Measurements from ENCODE around the gene BACH1.

DNA sequence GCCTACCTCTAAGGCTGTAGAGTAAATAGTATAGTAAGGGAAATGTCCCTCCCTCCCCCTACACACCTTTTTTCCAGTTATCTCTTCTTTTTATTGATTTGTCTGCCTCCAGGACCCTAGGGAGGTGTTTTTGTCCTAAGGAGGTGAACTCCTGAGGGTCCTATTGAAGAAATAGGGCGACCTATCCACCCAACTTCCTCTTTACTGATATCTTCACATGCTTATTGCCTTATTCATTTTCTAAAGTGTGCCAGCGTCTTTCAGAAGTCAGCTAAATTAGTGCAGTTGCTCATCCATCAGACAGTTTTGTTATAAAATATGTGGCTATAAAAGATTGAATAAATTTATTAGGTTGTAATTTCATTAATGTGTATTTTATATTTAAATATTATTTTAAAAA, 5.9 kb downstream of the BACH1 start:
- TF ChIP-seq RFX5 (IDR thresholded peaks at IDR 0.05; ENCODE audit: low read depth, low read length) (no peak), TCF3 (IDR thresholded peaks at IDR 0.05; ENCODE audit: borderline replicate concordance, insufficient read depth, low read depth, low read length) (no peak), TAF1 (IDR thresholded peaks at IDR 0.05; ENCODE audit: borderline replicate concordance, low read depth, low read length) (no peak), CTCF (IDR thresholded peaks at IDR 0.05 in 2 of 3, conservative IDR thresholded peaks at IDR 0.05 in 1 of 3; ENCODE audit: control insufficient read depth in 2 of 3, extremely low read depth in 1 of 3, insufficient read depth in 1 of 3, low read depth in 3 of 3, low read length in 3 of 3) (no peak), HDAC2 (IDR thresholded peaks at IDR 0.05) (no peak), POLR2A (IDR thresholded peaks at IDR 0.05; ENCODE audit: low read depth, low read length) (no peak), NR2C2 (IDR thresholded peaks at IDR 0.05; ENCODE audit: borderline replicate concordance, control insufficient read depth, insufficient read length, low read depth) (no peak), BACH1 (IDR thresholded peaks at IDR 0.05; ENCODE audit: borderline replicate concordance) (no peak), ZNF274 (IDR thresholded peaks at IDR 0.05; ENCODE audit: insufficient read depth, insufficient read length) (no peak), PKNOX1 (IDR thresholded peaks at IDR 0.05) (no peak), ZNF207 (IDR thresholded peaks at IDR 0.05; ENCODE audit: borderline replicate concordance) (no peak)
- TF ChIP-seq, protein P1, sequence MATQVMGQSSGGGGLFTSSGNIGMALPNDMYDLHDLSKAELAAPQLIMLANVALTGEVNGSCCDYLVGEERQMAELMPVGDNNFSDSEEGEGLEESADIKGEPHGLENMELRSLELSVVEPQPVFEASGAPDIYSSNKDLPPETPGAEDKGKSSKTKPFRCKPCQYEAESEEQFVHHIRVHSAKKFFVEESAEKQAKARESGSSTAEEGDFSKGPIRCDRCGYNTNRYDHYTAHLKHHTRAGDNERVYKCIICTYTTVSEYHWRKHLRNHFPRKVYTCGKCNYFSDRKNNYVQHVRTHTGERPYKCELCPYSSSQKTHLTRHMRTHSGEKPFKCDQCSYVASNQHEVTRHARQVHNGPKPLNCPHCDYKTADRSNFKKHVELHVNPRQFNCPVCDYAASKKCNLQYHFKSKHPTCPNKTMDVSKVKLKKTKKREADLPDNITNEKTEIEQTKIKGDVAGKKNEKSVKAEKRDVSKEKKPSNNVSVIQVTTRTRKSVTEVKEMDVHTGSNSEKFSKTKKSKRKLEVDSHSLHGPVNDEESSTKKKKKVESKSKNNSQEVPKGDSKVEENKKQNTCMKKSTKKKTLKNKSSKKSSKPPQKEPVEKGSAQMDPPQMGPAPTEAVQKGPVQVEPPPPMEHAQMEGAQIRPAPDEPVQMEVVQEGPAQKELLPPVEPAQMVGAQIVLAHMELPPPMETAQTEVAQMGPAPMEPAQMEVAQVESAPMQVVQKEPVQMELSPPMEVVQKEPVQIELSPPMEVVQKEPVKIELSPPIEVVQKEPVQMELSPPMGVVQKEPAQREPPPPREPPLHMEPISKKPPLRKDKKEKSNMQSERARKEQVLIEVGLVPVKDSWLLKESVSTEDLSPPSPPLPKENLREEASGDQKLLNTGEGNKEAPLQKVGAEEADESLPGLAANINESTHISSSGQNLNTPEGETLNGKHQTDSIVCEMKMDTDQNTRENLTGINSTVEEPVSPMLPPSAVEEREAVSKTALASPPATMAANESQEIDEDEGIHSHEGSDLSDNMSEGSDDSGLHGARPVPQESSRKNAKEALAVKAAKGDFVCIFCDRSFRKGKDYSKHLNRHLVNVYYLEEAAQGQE (IDR thresholded peaks at IDR 0.05; ENCODE audit: low read depth, low read length), result no peak
- TF ChIP-seq, protein P2, sequence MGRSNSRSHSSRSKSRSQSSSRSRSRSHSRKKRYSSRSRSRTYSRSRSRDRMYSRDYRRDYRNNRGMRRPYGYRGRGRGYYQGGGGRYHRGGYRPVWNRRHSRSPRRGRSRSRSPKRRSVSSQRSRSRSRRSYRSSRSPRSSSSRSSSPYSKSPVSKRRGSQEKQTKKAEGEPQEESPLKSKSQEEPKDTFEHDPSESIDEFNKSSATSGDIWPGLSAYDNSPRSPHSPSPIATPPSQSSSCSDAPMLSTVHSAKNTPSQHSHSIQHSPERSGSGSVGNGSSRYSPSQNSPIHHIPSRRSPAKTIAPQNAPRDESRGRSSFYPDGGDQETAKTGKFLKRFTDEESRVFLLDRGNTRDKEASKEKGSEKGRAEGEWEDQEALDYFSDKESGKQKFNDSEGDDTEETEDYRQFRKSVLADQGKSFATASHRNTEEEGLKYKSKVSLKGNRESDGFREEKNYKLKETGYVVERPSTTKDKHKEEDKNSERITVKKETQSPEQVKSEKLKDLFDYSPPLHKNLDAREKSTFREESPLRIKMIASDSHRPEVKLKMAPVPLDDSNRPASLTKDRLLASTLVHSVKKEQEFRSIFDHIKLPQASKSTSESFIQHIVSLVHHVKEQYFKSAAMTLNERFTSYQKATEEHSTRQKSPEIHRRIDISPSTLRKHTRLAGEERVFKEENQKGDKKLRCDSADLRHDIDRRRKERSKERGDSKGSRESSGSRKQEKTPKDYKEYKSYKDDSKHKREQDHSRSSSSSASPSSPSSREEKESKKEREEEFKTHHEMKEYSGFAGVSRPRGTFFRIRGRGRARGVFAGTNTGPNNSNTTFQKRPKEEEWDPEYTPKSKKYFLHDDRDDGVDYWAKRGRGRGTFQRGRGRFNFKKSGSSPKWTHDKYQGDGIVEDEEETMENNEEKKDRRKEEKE (IDR thresholded peaks at IDR 0.05), result no peak
- TF ChIP-seq, protein P3, sequence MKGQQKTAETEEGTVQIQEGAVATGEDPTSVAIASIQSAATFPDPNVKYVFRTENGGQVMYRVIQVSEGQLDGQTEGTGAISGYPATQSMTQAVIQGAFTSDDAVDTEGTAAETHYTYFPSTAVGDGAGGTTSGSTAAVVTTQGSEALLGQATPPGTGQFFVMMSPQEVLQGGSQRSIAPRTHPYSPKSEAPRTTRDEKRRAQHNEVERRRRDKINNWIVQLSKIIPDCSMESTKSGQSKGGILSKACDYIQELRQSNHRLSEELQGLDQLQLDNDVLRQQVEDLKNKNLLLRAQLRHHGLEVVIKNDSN (IDR thresholded peaks at IDR 0.05; ENCODE audit: borderline replicate concordance, extremely low read length, insufficient read depth, low read depth, low read length), result no peak

Measured in GM12878 (cell line).